ENCODE measurements around the gene PLCB2. TPM values are rescaled to one million over a fixed set of nuclear protein-coding genes. Genes with fewer than 3 reads are reported as not detected.

Gene PLCB2
- total and polyA plus RNA-seq, 9 of the 15 experiments (the other 6 are each of a cell fraction or from before 2014, with no cell fraction given) = 0.37 to 12.3 (median 8.0) TPM

- ChIA-PET POLR2A (no interaction called here), CTCF (ENCODE audit: low intra/inter-chr PET ratio) (no interaction called here)
- Histone ChIP-seq H3K4me1 (replicated peaks in 1 of 2; ENCODE audit: control insufficient read depth in 2 of 2, insufficient read depth in 2 of 2, low read length in 2 of 2) (peaks cover 42 to 55% of the 10 kb centered on the region in 2 experiments), H3K27ac (ENCODE audit: extremely low read depth, low read depth, low read length) (no peak overlapping the region), H2AFZ (ENCODE audit: low read depth, low read length) (no peak overlapping the region), H3K9me1 (ENCODE audit: control insufficient read depth, insufficient read depth, low read length) (no peaks in the 10 kb centered on the region), H3K4me3 (no peak overlapping the region), H3K9me3 (replicated peaks; ENCODE audit: control insufficient read depth, insufficient read depth, low read depth, low read length) (no peaks in the 10 kb centered on the region), H3K36me3 (ENCODE audit: control insufficient read depth, insufficient read depth, low read length) (no peaks in the 10 kb centered on the region), H3K27me3 (ENCODE audit: control insufficient read depth in 2 of 2, insufficient read depth in 2 of 2, low read length in 2 of 2) (no peaks in the 10 kb centered on the region), H4K20me1 (replicated peaks; ENCODE audit: control insufficient read depth, insufficient read depth, low read length) (no peaks in the 10 kb centered on the region), H3K79me2 (ENCODE audit: control insufficient read depth, insufficient read depth, low read length) (no peaks in the 10 kb centered on the region), H3K9ac (ENCODE audit: insufficient read depth in 1 of 2, low read depth in 2 of 2, low read length in 2 of 2) (no peak overlapping the region; a peak in 1 of 4 replicates), H3K4me2 (ENCODE audit: insufficient read depth, low read length) (no peak overlapping the region)
- ATAC-seq (no peak), FAIRE-seq (no peak), DNase-seq (ENCODE audit: extremely low read depth in 1 of 4, low spot score in 3 of 4) (no peak)
- BruUV-seq (replicated peaks) = no TSS peak
- in situ Hi-C loops (cut with MboI) (no loop called here), intact Hi-C loops (cut with micrococcal nuclease) (no loop called here)
- WGBS (ENCODE audit: insufficient coverage, low coverage, missing lambda C conversion rate) = 30% methylated on average over 4 of the region's 4 CpGs
- TF ChIP-seq GATA2 (CRISPR knock-in tag; IDR thresholded peaks at IDR 0.05) (no peak), HDAC2 (IDR thresholded peaks at IDR 0.05) (no peak), CLOCK (CRISPR knock-in tag; IDR thresholded peaks at IDR 0.05; ENCODE audit: borderline replicate concordance) (no peak), ATF7 (IDR thresholded peaks at IDR 0.05) (no peak), SMARCE1 (IDR thresholded peaks at IDR 0.05) (no peak), MCM5 (IDR thresholded peaks at IDR 0.05; ENCODE audit: low read depth) (no peak), RBM14 (IDR thresholded peaks at IDR 0.05; ENCODE audit: borderline replicate concordance, insufficient read depth, low read depth, low read length) (no peak), ZNF780A (CRISPR knock-in tag; IDR thresholded peaks at IDR 0.05) (no peak), SMAD3 (CRISPR knock-in tag; conservative IDR thresholded peaks at IDR 0.05) (no peak), ZNF398 (CRISPR knock-in tag; IDR thresholded peaks at IDR 0.05) (no peak), DLX4 (CRISPR knock-in tag; IDR thresholded peaks at IDR 0.05) (no peak)
- TF ChIP-seq, protein P1, sequence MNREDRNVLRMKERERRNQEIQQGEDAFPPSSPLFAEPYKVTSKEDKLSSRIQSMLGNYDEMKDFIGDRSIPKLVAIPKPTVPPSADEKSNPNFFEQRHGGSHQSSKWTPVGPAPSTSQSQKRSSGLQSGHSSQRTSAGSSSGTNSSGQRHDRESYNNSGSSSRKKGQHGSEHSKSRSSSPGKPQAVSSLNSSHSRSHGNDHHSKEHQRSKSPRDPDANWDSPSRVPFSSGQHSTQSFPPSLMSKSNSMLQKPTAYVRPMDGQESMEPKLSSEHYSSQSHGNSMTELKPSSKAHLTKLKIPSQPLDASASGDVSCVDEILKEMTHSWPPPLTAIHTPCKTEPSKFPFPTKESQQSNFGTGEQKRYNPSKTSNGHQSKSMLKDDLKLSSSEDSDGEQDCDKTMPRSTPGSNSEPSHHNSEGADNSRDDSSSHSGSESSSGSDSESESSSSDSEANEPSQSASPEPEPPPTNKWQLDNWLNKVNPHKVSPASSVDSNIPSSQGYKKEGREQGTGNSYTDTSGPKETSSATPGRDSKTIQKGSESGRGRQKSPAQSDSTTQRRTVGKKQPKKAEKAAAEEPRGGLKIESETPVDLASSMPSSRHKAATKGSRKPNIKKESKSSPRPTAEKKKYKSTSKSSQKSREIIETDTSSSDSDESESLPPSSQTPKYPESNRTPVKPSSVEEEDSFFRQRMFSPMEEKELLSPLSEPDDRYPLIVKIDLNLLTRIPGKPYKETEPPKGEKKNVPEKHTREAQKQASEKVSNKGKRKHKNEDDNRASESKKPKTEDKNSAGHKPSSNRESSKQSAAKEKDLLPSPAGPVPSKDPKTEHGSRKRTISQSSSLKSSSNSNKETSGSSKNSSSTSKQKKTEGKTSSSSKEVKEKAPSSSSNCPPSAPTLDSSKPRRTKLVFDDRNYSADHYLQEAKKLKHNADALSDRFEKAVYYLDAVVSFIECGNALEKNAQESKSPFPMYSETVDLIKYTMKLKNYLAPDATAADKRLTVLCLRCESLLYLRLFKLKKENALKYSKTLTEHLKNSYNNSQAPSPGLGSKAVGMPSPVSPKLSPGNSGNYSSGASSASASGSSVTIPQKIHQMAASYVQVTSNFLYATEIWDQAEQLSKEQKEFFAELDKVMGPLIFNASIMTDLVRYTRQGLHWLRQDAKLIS (CRISPR knock-in tag; IDR thresholded peaks at IDR 0.05) = no peak
Observed at GRCh38 chr15:40305281-40305680, 2.5 kb downstream of the PLCB2 start.
